ENCODE measurements around the gene DENND4A.

- TF ChIP-seq CTCF (IDR thresholded peaks at IDR 0.05) (no peak), POLR2A (IDR thresholded peaks at IDR 0.05) (no peak)
These were observed 158.3 kb downstream of the DENND4A start for GRCh38 chr15:65633752-65634151.
